GM12878 (cell line): Measurements from ENCODE around the gene BCKDHB. TPM values are rescaled to one million over a fixed set of nuclear protein-coding genes. Genes with fewer than 3 reads are reported as not detected.

Experiments used
- BMI1 ChIP-seq: fragments of 450-650 bp; IDR thresholded peaks from 2 replicates; pipeline ENCODE4 v1.6.1; 2016; ENCODE audit warnings: mild to moderate bottlenecking, moderate library complexity, borderline replicate concordance
- CREM ChIP-seq: IDR thresholded peaks from 2 replicates; pipeline ENCODE4 v1.6.1; 2014; ENCODE audit warnings: antibody characterized with exemption, low read depth
- ETV6 ChIP-seq, 2 experiments: fragments of 450-650 bp in 1 of 2; IDR thresholded peaks in 1 of 2; conservative IDR thresholded peaks in 1 of 2; 2 replicates each; pipeline ENCODE4 v1.6.1; 2014; ENCODE audit warnings: antibody characterized with exemption in 1 of 2, borderline replicate concordance in 1 of 2, low read depth in 1 of 2, mild to moderate bottlenecking in 1 of 2, moderate library complexity in 1 of 2
- HDAC6 ChIP-seq: fragments of 200-600 bp; sonication (generic); IDR thresholded peaks from one replicate; pipeline ENCODE4 v1.8.0; 2017; ENCODE audit warnings: antibody characterized with exemption; ENCODE audit not compliant: unreplicated experiment
- IKZF2 ChIP-seq, 2 experiments: fragments of 450-650 bp; IDR thresholded peaks; 2 replicates each; pipeline ENCODE4 v1.6.1; 2017; ENCODE audit warnings: mild to moderate bottlenecking in 2 of 2, moderate library complexity in 2 of 2
- MTA3 ChIP-seq: IDR thresholded peaks from 2 replicates; pipeline ENCODE4 v1.6.1; 2012; ENCODE audit warnings: low read length, inconsistent platforms, borderline replicate concordance
- PAX5 ChIP-seq: IDR thresholded peaks from 2 replicates; pipeline ENCODE4 v1.6.1; 2011; ENCODE audit warnings: low read depth, low read length, borderline replicate concordance
- POLR2A ChIP-seq: IDR thresholded peaks from 2 replicates; pipeline ENCODE4 v1.6.1; 2011; ENCODE audit warnings: low read depth, mild to moderate bottlenecking, low read length
- RB1 ChIP-seq: fragments of 450-650 bp; formaldehyde crosslinking; IDR thresholded peaks from 2 replicates; pipeline ENCODE4 v1.6.1; 2017; ENCODE audit warnings: mild to moderate bottlenecking, borderline replicate concordance
- RUNX3 ChIP-seq: IDR thresholded peaks from 2 replicates; pipeline ENCODE4 v1.6.1; 2012; ENCODE audit warnings: low read length, inconsistent platforms
- polyA plus RNA-seq, 11 experiments: library from polyadenylated mRNA; depleted of rRNA in 4 of 11; unstranded in 6 of 11; stranded (reverse) in 5 of 11; fragments of >200 nt; fragmentation: Nextera tagmentation in 4 of 11; fragmentation: Illumina TruSeq in 1 of 11; extraction: Ambion mirVana in 4 of 11; extraction: Trizol in 1 of 11; gene quantifications; 1 replicate in 1 of 11; 2 replicates in 10 of 11; pipeline versions ENCODE4 v1.2.1 to v1.2.3, GENCODE V29; 2011 to 2016; ENCODE audit warnings: inconsistent platforms in 2 of 11, missing spikeins in 2 of 11, low read depth in 1 of 11
- total RNA-seq, 4 experiments: library from RNA; depleted of rRNA in 3 of 4; stranded (reverse); fragments of >200 nt in 3 of 4; fragmentation: Illumina TruSeq in 1 of 4; extraction: Trizol in 1 of 4; gene quantifications; 2 replicates each; pipeline versions ENCODE4 v1.2.1 to v1.2.3, GENCODE V29; 2013 to 2021
- TF ChIP-seq, protein P1 (sequence below): fragments of 450-650 bp; formaldehyde crosslinking; IDR thresholded peaks from 2 replicates; pipeline ENCODE4 v1.4.0; 2020; ENCODE audit warnings: mild to moderate bottlenecking, moderate library complexity

Gene BCKDHB
- total and polyA plus RNA-seq, 10 of the 15 experiments (the other 5 are each of a cell fraction or from before 2014, with no cell fraction given), result 12.9 to 57.1 (median 25.3) TPM

DNA sequence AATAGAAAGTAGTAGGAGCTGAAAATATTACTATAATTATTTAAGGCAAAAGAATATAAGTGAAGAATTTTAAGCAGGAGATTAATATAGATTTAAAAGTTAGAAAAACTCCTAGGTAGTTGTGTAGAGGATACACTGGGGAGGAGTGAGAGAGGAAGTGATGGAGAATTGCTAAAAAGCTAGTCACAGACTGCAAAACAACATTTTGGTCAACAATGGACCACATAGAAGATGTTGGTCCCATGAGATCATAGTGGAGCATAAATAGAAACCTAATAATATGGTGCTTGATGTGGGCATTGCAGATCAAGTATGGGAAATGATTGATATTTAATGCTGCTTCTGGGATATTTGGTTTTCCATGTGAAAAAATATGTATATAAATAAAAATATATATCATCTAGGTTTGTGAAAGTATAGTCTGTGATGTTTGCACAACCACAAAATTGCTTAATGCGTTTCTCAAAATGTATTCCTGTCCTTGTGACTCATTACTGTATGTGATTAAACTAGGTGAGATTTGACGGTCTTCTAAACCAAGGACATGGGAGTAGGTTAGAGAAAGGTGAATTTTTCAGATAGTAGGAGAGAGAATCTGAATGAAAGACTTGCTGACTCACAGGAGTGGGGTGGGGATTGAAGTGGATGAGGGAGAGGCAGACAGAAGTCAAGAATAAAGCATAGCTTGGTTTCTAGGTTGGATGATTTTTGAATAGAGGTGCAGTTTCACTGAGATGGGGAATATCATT is 174.0 kb downstream of the BCKDHB start (continued):
- TF ChIP-seq HDAC6 (no peak), POLR2A (no peak), ETV6 (conservative IDR thresholded peaks at IDR 0.05 in 1 of 2, IDR thresholded peaks at IDR 0.05 in 1 of 2; ENCODE audit: borderline replicate concordance in 1 of 2, low read depth in 1 of 2) (0 out of 4 replicates have a peak, but pooled peaks of 1 of the 2 experiments have one; percentile 21), RB1 (no peak), RUNX3 (peak; percentile 75; the same call in 1 of the 2 replicates), CREM (peak; percentile 40; the same call in 1 of the 2 replicates), IKZF2 (IDR thresholded peaks at IDR 0.05) (no peak), BMI1 (no peak), PAX5 (no peak), MTA3 (no peak)
- TF ChIP-seq, protein P1, sequence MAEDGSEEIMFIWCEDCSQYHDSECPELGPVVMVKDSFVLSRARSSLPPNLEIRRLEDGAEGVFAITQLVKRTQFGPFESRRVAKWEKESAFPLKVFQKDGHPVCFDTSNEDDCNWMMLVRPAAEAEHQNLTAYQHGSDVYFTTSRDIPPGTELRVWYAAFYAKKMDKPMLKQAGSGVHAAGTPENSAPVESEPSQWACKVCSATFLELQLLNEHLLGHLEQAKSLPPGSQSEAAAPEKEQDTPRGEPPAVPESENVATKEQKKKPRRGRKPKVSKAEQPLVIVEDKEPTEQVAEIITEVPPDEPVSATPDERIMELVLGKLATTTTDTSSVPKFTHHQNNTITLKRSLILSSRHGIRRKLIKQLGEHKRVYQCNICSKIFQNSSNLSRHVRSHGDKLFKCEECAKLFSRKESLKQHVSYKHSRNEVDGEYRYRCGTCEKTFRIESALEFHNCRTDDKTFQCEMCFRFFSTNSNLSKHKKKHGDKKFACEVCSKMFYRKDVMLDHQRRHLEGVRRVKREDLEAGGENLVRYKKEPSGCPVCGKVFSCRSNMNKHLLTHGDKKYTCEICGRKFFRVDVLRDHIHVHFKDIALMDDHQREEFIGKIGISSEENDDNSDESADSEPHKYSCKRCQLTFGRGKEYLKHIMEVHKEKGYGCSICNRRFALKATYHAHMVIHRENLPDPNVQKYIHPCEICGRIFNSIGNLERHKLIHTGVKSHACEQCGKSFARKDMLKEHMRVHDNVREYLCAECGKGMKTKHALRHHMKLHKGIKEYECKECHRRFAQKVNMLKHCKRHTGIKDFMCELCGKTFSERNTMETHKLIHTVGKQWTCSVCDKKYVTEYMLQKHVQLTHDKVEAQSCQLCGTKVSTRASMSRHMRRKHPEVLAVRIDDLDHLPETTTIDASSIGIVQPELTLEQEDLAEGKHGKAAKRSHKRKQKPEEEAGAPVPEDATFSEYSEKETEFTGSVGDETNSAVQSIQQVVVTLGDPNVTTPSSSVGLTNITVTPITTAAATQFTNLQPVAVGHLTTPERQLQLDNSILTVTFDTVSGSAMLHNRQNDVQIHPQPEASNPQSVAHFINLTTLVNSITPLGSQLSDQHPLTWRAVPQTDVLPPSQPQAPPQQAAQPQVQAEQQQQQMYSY (CRISPR knock-in tag), result no peak
